Endothelial cell of umbilical vein (primary cell): ENCODE data around the gene KDM4C. TPM values are rescaled to one million over a fixed set of nuclear protein-coding genes. Genes with fewer than 3 reads are reported as not detected.

Source experiments
- BruUV-seq: library from RNA; stranded (reverse); fragments of 400-500 nt; replicated peaks from 2 replicates; lab custom pipeline; 2021; lab: Mats Ljungman, UMichigan
- CTCF ChIA-PET: fragments of 300-600, 350-600 bp; sonication (Branson Sonifier 250); formaldehyde crosslinking; loops from one replicate; lab custom pipeline; 2021; ENCODE audit warnings: antibody characterized with exemption, inconsistent platforms; lab: Charles Lee
- POLR2A ChIA-PET: fragments of 300-600, 350-600 bp; sonication (Branson Sonifier 250); formaldehyde crosslinking; loops from one replicate; lab custom pipeline; 2021; ENCODE audit warnings: antibody characterized with exemption, inconsistent platforms; lab: Charles Lee
- DNase-seq: peaks from one replicate; pipeline ENCODE4 v3.0.0-alpha.2; 2011; ENCODE audit warnings: low read depth, low spot score
- FAIRE-seq: peaks from 2 replicates; lab custom pipeline; 2011; peaks lifted over from hg19 to GRCh38; lab: Jason Lieb, UNC
- H2AFZ ChIP-seq: 2 replicates; pipeline ENCODE4 v1.6.0; 2012; ENCODE audit warnings: low read depth, low read length, control low read depth, inconsistent platforms
- H3K27ac ChIP-seq: 2 replicates; pipeline ENCODE4 v1.5.1; 2011; ENCODE audit warnings: low read depth, mild to moderate bottlenecking, control low read depth, low read length, moderate library complexity; ENCODE audit not compliant: insufficient read depth
- H3K27me3 ChIP-seq, 2 experiments: 2 replicates each; pipeline versions ENCODE4 v1.6.0 to v1.6.1; 2011; ENCODE audit warnings: low read length in 2 of 2, mixed read lengths in 1 of 2; ENCODE audit not compliant: control insufficient read depth in 2 of 2, insufficient read depth in 2 of 2
- H3K36me3 ChIP-seq, 2 experiments: 2 replicates in 1 of 2; 3 replicates in 1 of 2; pipeline ENCODE4 v1.5.1; 2011; ENCODE audit warnings: low read length in 2 of 2, mild to moderate bottlenecking in 1 of 2, moderate library complexity in 1 of 2; ENCODE audit not compliant: control insufficient read depth in 2 of 2, insufficient read depth in 2 of 2; ENCODE audit errors: extremely low read depth in 1 of 2
- H3K4me1 ChIP-seq: 3 replicates; pipeline ENCODE4 v1.5.1; 2011; ENCODE audit warnings: mild to moderate bottlenecking, low read length; ENCODE audit not compliant: control insufficient read depth, insufficient read depth; ENCODE audit errors: extremely low read depth
- H3K4me2 ChIP-seq: 2 replicates; pipeline ENCODE4 v1.6.1; 2011; ENCODE audit warnings: low read length, control low read depth, mixed read lengths; ENCODE audit not compliant: insufficient read depth
- H3K4me3 ChIP-seq, 3 experiments: fragments of 200-600 bp in 1 of 3; sonication (generic), shearing (Covaris generic) in 1 of 3; replicated peaks in 1 of 3; 2 replicates each; pipeline ENCODE4 v1.5.1; 2011 to 2016; ENCODE audit warnings: control low read depth in 3 of 3, low read length in 3 of 3, mild to moderate bottlenecking in 2 of 3, inconsistent platforms in 1 of 3, low read depth in 1 of 3, moderate library complexity in 1 of 3; ENCODE audit not compliant: insufficient read depth in 1 of 3
- H3K79me2 ChIP-seq: 2 replicates; pipeline ENCODE4 v1.6.0; 2012; ENCODE audit warnings: low read length, inconsistent platforms; ENCODE audit not compliant: control insufficient read depth, insufficient read depth
- H3K9ac ChIP-seq: replicated peaks from 2 replicates; pipeline ENCODE3; 2011; ENCODE audit warnings: low read length, control low read depth; ENCODE audit not compliant: insufficient read depth; ENCODE audit errors: extremely low read depth
- H3K9me1 ChIP-seq: replicated peaks from 3 replicates; pipeline ENCODE4 v1.6.0; 2011; ENCODE audit warnings: mild to moderate bottlenecking, low read length; ENCODE audit not compliant: control insufficient read depth, insufficient read depth; ENCODE audit errors: extremely low read depth
- H3K9me3 ChIP-seq: replicated peaks from 2 replicates; pipeline ENCODE4 v1.5.1; 2012; ENCODE audit warnings: low read length, inconsistent platforms; ENCODE audit not compliant: control insufficient read depth, insufficient read depth
- H4K20me1 ChIP-seq: replicated peaks from 2 replicates; pipeline ENCODE3; 2011; ENCODE audit warnings: mild to moderate bottlenecking, low read length; ENCODE audit not compliant: control insufficient read depth, insufficient read depth; ENCODE audit errors: extremely low read depth
- EZH2 ChIP-seq: IDR thresholded peaks from 2 replicates; pipeline ENCODE4 v1.6.1; 2012; ENCODE audit warnings: borderline replicate concordance, low read depth, mild to moderate bottlenecking, moderate library complexity, low read length, inconsistent platforms; ENCODE audit not compliant: severe bottlenecking
- FOS ChIP-seq: IDR thresholded peaks from 2 replicates; pipeline ENCODE4 v1.6.1; 2011; ENCODE audit warnings: mild to moderate bottlenecking, low read length, moderate library complexity, borderline replicate concordance; ENCODE audit not compliant: insufficient read depth
- GATA2 ChIP-seq: IDR thresholded peaks from 2 replicates; pipeline ENCODE4 v1.7.0; 2011; ENCODE audit warnings: low read depth, mild to moderate bottlenecking, moderate library complexity, mixed read lengths, low read length; ENCODE audit not compliant: insufficient read length, insufficient read depth
- JUN ChIP-seq: IDR thresholded peaks from 2 replicates; pipeline ENCODE4 v1.6.1; 2011; ENCODE audit warnings: borderline replicate concordance, low read depth; ENCODE audit not compliant: insufficient read length, insufficient read depth
- MYC ChIP-seq: IDR thresholded peaks from one replicate; pipeline ENCODE4 v1.6.1; 2011; ENCODE audit warnings: mild to moderate bottlenecking, low read depth, low read length
- POLR2A ChIP-seq: IDR thresholded peaks from 2 replicates; pipeline ENCODE4 v1.6.1; 2012; ENCODE audit warnings: low read depth, mild to moderate bottlenecking, control low read depth, low read length
- POLR2AphosphoS5 ChIP-seq: IDR thresholded peaks from 2 replicates; pipeline ENCODE4 v1.6.1; 2012; ENCODE audit warnings: low read depth, mild to moderate bottlenecking, control low read depth, low read length, moderate library complexity; ENCODE audit not compliant: insufficient read depth
- dilution Hi-C: fragments of 300-500 bp; cut with MboI; formaldehyde crosslinking; loops from one replicate; pipeline ENCODE4 v1.15.0; 2019; ENCODE audit warnings: low sequenced_read_pairs; ENCODE audit not compliant: extremely low pct_ligation_motif_present
- intact Hi-C: fragments of 100-400 bp; cut with micrococcal nuclease; formaldehyde crosslinking; loops from one replicate; pipeline ENCODE4 v1.10.0; 2022
- polyA plus RNA-seq, 4 experiments: library from polyadenylated mRNA; depleted of rRNA in 3 of 4; stranded (reverse) in 3 of 4; unstranded in 1 of 4; fragments of >200 nt; gene quantifications; 2 replicates each; pipeline versions ENCODE4 v1.2.1 to v1.2.3, GENCODE V29; 2011 to 2012; ENCODE audit warnings: missing spikeins in 1 of 4
- total RNA-seq: library from RNA; stranded (reverse); gene quantifications from 2 replicates; pipeline ENCODE4 v1.2.3, GENCODE V29; 2021
- TF ChIP-seq, protein P1 (sequence below): IDR thresholded peaks from 2 replicates; pipeline ENCODE4 v1.6.1; 2011; ENCODE audit not compliant: insufficient read depth, insufficient read length
- TF ChIP-seq, protein P2 (sequence below), 2 donors: IDR thresholded peaks; 1 replicate in 1 of 2; 2 replicates in 1 of 2; pipeline ENCODE4 v1.5.1; 2011; ENCODE audit warnings: low read length in 2 of 2, mild to moderate bottlenecking in 2 of 2, moderate library complexity in 2 of 2, control low read depth in 1 of 2, inconsistent platforms in 1 of 2, low read depth in 1 of 2; ENCODE audit not compliant: insufficient read depth in 1 of 2; ENCODE audit errors: extremely low read depth in 1 of 2

The KDM4C gene
- total and polyA plus RNA-seq, 2 donors (not counting 3 experiments of a cell fraction or from before 2014, with no cell fraction given), result 5.4 to 15.0 TPM

DNA sequence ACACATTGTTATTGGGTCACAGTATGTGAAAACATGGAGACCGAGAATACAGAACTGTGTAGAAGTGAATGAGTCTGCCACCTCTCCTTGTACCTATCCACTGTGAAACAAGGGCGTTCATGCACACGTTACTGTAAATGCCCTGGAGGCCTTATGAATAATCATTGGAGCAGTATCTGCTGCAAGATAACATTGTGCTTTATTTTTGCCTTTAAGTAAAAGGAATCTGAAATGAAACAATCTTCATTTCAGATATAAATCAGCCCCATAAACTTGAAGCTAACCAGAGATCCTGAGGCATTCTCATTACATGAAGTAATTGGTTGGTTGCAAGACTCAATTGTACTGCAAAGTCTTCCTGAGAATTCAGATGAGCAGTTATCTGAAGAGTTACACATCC, 419.6 kb downstream of the KDM4C start:
- no peaks in the 10 kb centered on the region for H3K27me3 ChIP-seq
- no peak overlapping the region for H2AFZ ChIP-seq
- ChIA-PET CTCF (no interaction called here), POLR2A (no interaction called here)
- no peaks in the 10 kb centered on the region for H4K20me1 ChIP-seq
- H3K9me1 ChIP-seq, result no peaks in the 10 kb centered on the region
- DNase-seq (no peak), FAIRE-seq (no peak)
- H3K4me2 ChIP-seq, result no peak overlapping the region
- no peaks in the 10 kb centered on the region for H3K9me3 ChIP-seq
- intact Hi-C loops (no loop called here), dilution Hi-C loops (no loop called here)
- H3K4me1 ChIP-seq, result no peaks in the 10 kb centered on the region
- BruUV-seq, result no TSS peak
- H3K27ac ChIP-seq, result no peak overlapping the region
- no peaks in the 10 kb centered on the region for H3K79me2 ChIP-seq
- TF ChIP-seq, protein P1, sequence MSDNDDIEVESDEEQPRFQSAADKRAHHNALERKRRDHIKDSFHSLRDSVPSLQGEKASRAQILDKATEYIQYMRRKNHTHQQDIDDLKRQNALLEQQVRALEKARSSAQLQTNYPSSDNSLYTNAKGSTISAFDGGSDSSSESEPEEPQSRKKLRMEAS, result no peak
- TF ChIP-seq EZH2 (no peak), MYC (no peak), FOS (no peak), POLR2AphosphoS5 (no peak), JUN (no peak), POLR2A (no peak), GATA2 (no peak)
- no peak overlapping the region for H3K4me3 ChIP-seq
- H3K9ac ChIP-seq, result no peak overlapping the region
- H3K36me3 ChIP-seq, result no peaks in the 10 kb centered on the region

DNA sequence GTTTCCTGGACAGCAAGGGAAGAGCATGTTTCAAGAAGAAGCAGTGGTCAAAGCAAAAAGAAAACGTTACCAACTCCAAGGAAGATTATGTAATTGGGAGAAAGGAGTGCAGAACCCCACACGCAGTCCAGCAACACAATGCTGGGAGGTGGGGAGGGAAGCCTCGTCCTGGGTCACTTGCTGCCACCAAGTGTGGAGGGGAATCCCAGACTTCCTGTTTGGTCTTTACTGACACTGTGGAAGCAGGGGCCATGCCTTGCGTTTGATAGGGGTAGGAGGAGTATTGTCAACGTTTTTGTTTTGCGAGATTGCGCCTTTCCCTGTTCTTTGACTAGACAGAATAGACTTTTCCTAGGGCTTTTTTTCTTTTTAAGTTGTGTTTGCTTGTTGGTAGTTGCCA, 421.0 kb downstream of the KDM4C start:
- H3K4me3 ChIP-seq, result no peak overlapping the region
- no peak for TF ChIP-seq GATA2
- no peak for TF ChIP-seq POLR2A
- TF ChIP-seq MYC, result no peak
- TF ChIP-seq, protein P1, result no peak
- TF ChIP-seq, protein P2, sequence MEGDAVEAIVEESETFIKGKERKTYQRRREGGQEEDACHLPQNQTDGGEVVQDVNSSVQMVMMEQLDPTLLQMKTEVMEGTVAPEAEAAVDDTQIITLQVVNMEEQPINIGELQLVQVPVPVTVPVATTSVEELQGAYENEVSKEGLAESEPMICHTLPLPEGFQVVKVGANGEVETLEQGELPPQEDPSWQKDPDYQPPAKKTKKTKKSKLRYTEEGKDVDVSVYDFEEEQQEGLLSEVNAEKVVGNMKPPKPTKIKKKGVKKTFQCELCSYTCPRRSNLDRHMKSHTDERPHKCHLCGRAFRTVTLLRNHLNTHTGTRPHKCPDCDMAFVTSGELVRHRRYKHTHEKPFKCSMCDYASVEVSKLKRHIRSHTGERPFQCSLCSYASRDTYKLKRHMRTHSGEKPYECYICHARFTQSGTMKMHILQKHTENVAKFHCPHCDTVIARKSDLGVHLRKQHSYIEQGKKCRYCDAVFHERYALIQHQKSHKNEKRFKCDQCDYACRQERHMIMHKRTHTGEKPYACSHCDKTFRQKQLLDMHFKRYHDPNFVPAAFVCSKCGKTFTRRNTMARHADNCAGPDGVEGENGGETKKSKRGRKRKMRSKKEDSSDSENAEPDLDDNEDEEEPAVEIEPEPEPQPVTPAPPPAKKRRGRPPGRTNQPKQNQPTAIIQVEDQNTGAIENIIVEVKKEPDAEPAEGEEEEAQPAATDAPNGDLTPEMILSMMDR (IDR thresholded peaks at IDR 0.05; ENCODE audit: extremely low read depth in 1 of 2, insufficient read depth in 1 of 2, low read depth in 1 of 2, low read length in 2 of 2), result no peak
- no peak overlapping the region for H3K27ac ChIP-seq
- H3K27me3 ChIP-seq, result no peaks in the 10 kb centered on the region
- no peaks in the 10 kb centered on the region for H3K9me3 ChIP-seq
- no peaks in the 10 kb centered on the region for H3K36me3 ChIP-seq
- no peaks in the 10 kb centered on the region for H4K20me1 ChIP-seq
- dilution Hi-C loops, result no loop called here
- no peak for FAIRE-seq
- no peak overlapping the region for H2AFZ ChIP-seq
- no peak overlapping the region for H3K4me2 ChIP-seq
- no peak for DNase-seq
- ChIA-PET POLR2A (no interaction called here), CTCF (no interaction called here)
- intact Hi-C loops, result no loop called here
- H3K9ac ChIP-seq, result no peak overlapping the region
- no TSS peak for BruUV-seq
- no peaks in the 10 kb centered on the region for H3K9me1 ChIP-seq
- H3K79me2 ChIP-seq, result no peaks in the 10 kb centered on the region
- H3K4me1 ChIP-seq, result no peaks in the 10 kb centered on the region
